OCI-LY3 (cell line): Measurements from ENCODE around the gene MAP3K3.

Source experiments
- H2AFZ ChIP-seq: fragments of 200-600, 300-600 bp; shearing (Covaris generic); 2 replicates; pipeline ENCODE4 v1.6.0; 2014; ENCODE audit warnings: antibody characterized with exemption, low read depth, low read length
- H3K27ac ChIP-seq: fragments of 200-600, 300-600 bp; sonication (generic); 2 replicates; pipeline ENCODE4 v1.5.1; 2014; ENCODE audit warnings: mild to moderate bottlenecking, low read length, moderate library complexity, mixed read lengths
- H3K27me3 ChIP-seq: fragments of 200-600, 300-600 bp; sonication (generic); 2 replicates; pipeline ENCODE4 v1.6.1; 2014; ENCODE audit warnings: low read depth, low read length, mixed read lengths
- H3K36me3 ChIP-seq: fragments of 200-600, 300-600 bp; sonication (generic); replicated peaks from 2 replicates; pipeline ENCODE3; 2014; ENCODE audit warnings: low read depth, low read length, mixed read lengths
- H3K4me1 ChIP-seq: fragments of 300-600, 200-600 bp; sonication (generic); 2 replicates; pipeline ENCODE4 v1.6.1; 2014; ENCODE audit warnings: low read length, mixed read lengths
- H3K4me2 ChIP-seq: fragments of 200-600, 300-600 bp; sonication (generic); 2 replicates; pipeline ENCODE4 v1.6.1; 2014; ENCODE audit warnings: low read length, mixed read lengths
- H3K4me3 ChIP-seq: fragments of 300-600, 200-600 bp; sonication (generic); 2 replicates; pipeline ENCODE4 v1.5.1; 2014; ENCODE audit warnings: antibody characterized with exemption, mild to moderate bottlenecking, low read length, moderate library complexity
- H3K79me2 ChIP-seq: fragments of 300-600, 200-600 bp; shearing (Covaris generic); 2 replicates; pipeline ENCODE4 v1.6.1; 2014; ENCODE audit warnings: mild to moderate bottlenecking, low read length, mixed read lengths
- H3K9ac ChIP-seq: fragments of 300-600, 200-600 bp; shearing (Covaris generic); 2 replicates; pipeline ENCODE4 v1.6.0; 2014; ENCODE audit warnings: mild to moderate bottlenecking, low read length, moderate library complexity
- H3K9me3 ChIP-seq: fragments of 200-600, 300-600 bp; shearing (Covaris generic); 2 replicates; pipeline ENCODE4 v1.6.1; 2014; ENCODE audit warnings: low read length, mixed read lengths; ENCODE audit not compliant: insufficient read depth
- H4K20me1 ChIP-seq: fragments of 200-600, 300-600 bp; sonication (generic); 2 replicates; pipeline ENCODE4 v1.6.1; 2016; ENCODE audit warnings: low read length, mixed read lengths; ENCODE audit not compliant: insufficient read depth
- EZH2phosphoT487 ChIP-seq: fragments of 200-600 bp; shearing (Covaris generic); IDR thresholded peaks from 2 replicates; pipeline ENCODE4 v1.6.1; 2018; ENCODE audit warnings: antibody characterized with exemption, mixed run types, low read depth
- TF ChIP-seq, protein P1 (sequence below): fragments of 200-600, 300-600 bp; sonication (generic); IDR thresholded peaks from 2 replicates; pipeline ENCODE4 v1.5.1; 2014; ENCODE audit warnings: antibody characterized with exemption, low read length, low read depth

The MAP3K3 gene

DNA sequence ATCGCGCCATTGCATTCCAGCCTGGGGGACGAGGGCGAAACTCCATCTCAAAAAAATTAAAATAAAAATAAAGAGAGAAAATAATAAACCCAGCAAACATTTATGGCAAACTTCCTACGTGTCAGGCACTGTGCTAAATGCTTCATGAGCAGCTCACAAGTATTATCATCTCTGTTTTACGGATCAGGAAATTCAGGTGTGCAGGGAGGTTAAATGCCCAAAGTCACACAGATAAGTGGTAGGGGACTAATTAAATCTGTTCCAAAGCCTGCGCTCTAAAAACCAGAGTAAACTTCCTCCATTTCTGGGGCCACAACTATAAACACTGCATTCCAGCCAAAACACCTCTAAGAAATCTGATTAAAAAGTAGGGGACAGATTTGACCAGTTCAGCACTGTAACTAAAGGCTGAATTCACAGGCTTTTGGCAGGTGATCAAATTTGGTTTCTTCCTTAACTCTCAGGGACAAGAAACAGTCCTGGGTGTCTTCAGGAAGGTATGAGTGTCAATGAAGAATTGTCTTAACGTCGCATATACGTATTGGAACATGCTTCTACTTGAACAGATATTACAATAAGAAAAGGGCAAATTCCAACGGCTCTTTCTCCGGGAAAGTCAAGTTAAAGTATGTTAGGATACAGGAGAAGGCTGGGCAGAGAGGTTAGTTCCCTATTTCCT is 118.4 kb downstream of the MAP3K3 start:
- H3K9ac ChIP-seq: peak overlapping the region; percentile 95
- no peaks in the 10 kb centered on the region for H4K20me1 ChIP-seq
- peaks cover 25% of the 10 kb centered on the region for H3K79me2 ChIP-seq
- no peaks in the 10 kb centered on the region for H3K9me3 ChIP-seq
- H3K27me3 ChIP-seq: no peaks in the 10 kb centered on the region
- peaks cover 16% of the 10 kb centered on the region for H3K4me1 ChIP-seq
- H3K27ac ChIP-seq: peak overlapping the region; percentile 86
- peaks cover 3% of the 10 kb centered on the region for H3K36me3 ChIP-seq
- peak overlapping the region; percentile 87 for H3K4me3 ChIP-seq
- TF ChIP-seq EZH2phosphoT487: no peak
- TF ChIP-seq, protein P1, sequence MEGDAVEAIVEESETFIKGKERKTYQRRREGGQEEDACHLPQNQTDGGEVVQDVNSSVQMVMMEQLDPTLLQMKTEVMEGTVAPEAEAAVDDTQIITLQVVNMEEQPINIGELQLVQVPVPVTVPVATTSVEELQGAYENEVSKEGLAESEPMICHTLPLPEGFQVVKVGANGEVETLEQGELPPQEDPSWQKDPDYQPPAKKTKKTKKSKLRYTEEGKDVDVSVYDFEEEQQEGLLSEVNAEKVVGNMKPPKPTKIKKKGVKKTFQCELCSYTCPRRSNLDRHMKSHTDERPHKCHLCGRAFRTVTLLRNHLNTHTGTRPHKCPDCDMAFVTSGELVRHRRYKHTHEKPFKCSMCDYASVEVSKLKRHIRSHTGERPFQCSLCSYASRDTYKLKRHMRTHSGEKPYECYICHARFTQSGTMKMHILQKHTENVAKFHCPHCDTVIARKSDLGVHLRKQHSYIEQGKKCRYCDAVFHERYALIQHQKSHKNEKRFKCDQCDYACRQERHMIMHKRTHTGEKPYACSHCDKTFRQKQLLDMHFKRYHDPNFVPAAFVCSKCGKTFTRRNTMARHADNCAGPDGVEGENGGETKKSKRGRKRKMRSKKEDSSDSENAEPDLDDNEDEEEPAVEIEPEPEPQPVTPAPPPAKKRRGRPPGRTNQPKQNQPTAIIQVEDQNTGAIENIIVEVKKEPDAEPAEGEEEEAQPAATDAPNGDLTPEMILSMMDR: no peak
- no peak overlapping the region; the same call in 1 of the 2 replicates for H2AFZ ChIP-seq
- peak overlapping the region; percentile 91 for H3K4me2 ChIP-seq

DNA sequence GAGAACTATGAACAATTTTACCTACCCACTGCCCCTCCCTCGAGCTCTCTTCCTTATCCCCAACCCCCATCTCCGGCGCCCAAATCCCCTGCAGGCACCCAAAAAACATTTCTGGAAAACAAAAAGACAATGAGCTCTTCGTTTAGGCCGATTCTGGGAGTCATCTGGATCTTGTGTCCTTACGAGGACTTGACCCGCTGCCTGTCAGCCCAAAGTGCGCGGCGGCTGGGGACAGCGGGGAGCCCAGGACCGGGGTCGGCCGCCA is 118.9 kb downstream of the MAP3K3 start:
- Histone ChIP-seq H3K9ac (peak overlapping the region; percentile 95), H3K79me2 (peaks cover 23% of the 10 kb centered on the region), H3K9me3 (no peaks in the 10 kb centered on the region), H3K4me3 (peak overlapping the region; percentile 87), H4K20me1 (no peaks in the 10 kb centered on the region), H3K4me2 (peak overlapping the region; percentile 91), H3K27me3 (no peaks in the 10 kb centered on the region), H3K4me1 (peaks cover 16% of the 10 kb centered on the region), H3K36me3 (peaks cover 8% of the 10 kb centered on the region), H2AFZ (no peak overlapping the region; the same call in 1 of the 2 replicates), H3K27ac (peak overlapping the region; percentile 86)
- TF ChIP-seq, protein P1: no peak
- TF ChIP-seq EZH2phosphoT487: no peak

DNA sequence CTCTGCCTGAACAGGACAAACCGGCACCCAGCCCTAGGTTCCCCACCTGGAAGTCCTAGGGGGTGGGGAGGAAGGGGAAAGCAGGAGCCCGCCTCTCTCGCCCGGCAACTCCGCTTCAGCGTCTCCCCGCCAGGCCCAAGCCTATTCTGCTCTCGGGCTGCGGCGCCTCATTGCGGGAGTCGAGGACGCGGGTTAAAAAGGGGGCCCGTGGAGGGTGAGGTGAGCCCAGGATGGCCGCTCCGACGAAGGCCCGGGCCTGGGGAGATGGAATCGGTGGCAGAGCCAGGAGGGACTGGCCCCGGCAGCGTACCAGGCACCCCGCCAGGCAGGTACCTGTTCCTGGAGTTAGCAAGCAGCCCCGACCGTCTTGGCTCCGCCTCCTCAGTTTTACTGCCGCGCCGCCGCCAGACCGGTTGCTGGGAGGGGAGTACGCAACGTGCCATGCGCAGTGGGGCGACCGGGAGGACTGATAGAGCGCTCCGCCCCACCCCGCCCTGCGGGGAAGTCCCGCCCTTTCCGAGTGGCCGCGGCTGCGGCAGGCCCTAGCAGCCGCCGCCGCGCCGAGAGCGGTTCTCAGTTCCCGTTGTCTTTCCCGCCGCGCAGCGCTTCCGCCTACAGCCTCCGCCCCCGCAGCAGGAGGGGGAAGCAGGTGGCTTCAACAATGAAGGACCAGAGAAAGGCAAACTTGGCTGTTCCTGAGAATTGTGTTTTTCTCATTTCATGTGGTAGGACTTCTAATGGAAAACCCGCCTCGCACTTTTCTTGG is 119.4 kb downstream of the MAP3K3 start, which contains the start of gene STRADA:
Gene STRADA (minus strand): TSS at position 392 of the 766 bp plus-strand sequence. CDS start 13,430 bp downstream, outside the sequence.
- Histone ChIP-seq H3K4me1 (peaks cover 16% of the 10 kb centered on the region), H4K20me1 (no peaks in the 10 kb centered on the region), H2AFZ (peak within 1 kb of the TSS; percentile 21), H3K4me3 (peak within 1 kb of the TSS; percentile 87), H3K79me2 (peaks cover 23% of the 10 kb centered on the region), H3K27ac (peak within 1 kb of the TSS; percentile 98), H3K36me3 (peaks cover 11% of the 10 kb centered on the region), H3K4me2 (peak within 1 kb of the TSS; percentile 98), H3K27me3 (no peaks in the 10 kb centered on the region), H3K9ac (peak within 1 kb of the TSS; percentile 98), H3K9me3 (no peaks in the 10 kb centered on the region)
- TF ChIP-seq EZH2phosphoT487: no peak
- TF ChIP-seq, protein P1: no peak
